Erythroblast (primary cell): ENCODE results near the gene AP5B1.

Experiments used
- DNase-seq, 2 experiments: peaks; one replicate each; lab custom pipeline; 2025; lab: John Stamatoyannopoulos, UW
- GATA1 ChIP-seq: IDR thresholded peaks from 2 replicates; pipeline ENCODE4 v1.6.1; 2011; ENCODE audit warnings: low read depth, mild to moderate bottlenecking, control low read depth, low read length, moderate library complexity
- POLR2A ChIP-seq: IDR thresholded peaks from 2 replicates; pipeline ENCODE4 v1.6.1; 2011; ENCODE audit warnings: mild to moderate bottlenecking, low read length

The AP5B1 gene, protein sequence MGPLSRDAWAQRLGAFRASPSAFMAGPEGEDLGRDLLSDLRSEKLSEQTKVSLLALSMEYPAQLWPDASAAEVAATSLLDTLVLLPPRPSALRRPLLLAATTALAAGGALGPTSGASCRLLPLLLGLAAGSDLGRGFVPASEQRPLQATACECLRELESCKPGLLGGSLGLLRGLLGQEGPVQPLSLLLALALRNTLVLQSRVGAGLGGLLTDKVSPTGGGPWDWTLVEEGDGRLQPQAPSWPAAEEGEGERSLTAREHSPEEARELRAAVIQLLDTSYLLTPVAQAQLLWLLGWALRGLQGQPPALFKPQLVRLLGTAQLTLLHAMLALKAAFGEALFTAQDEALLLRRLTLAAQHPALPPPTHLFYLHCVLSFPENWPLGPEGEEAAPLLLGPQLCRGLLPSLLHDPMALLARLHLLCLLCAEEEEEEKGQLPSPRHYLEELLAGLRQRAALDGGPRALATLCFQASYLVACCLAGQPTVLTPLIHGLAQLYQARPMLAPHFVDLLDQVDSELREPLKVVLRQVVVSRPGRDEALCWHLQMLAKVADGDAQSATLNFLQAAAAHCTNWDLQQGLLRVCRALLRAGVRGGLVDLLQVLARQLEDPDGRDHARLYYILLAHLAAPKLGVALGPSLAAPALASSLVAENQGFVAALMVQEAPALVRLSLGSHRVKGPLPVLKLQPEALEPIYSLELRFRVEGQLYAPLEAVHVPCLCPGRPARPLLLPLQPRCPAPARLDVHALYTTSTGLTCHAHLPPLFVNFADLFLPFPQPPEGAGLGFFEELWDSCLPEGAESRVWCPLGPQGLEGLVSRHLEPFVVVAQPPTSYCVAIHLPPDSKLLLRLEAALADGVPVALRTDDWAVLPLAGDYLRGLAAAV

DNA sequence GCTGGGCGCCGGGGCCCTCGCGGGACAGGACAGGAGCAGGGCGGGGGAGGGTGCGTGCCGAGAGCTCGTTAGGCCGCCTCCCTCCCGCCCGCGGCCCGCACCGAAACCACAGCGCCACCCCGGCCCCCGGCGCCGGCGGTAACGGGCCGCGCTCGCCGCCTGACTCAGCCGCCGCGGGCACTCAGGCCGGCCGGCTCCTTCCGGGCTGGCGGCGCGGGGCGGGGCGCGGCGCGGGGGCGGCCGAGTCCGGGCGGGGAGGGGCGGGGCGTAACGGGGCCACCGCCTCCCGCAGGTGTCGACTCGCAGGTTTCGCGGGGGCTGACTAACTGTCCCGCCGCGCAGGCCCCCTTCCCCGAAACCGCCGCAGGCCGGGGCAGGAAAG, at the start of gene AP5B1:
Gene AP5B1 (minus strand): TSS at position 207 of the 382 bp plus-strand sequence. CDS start 385 bp downstream, outside the sequence.
- TF ChIP-seq POLR2A (no peak), GATA1 (no peak)
- DNase-seq, result peak; percentile 73 to 86

DNA sequence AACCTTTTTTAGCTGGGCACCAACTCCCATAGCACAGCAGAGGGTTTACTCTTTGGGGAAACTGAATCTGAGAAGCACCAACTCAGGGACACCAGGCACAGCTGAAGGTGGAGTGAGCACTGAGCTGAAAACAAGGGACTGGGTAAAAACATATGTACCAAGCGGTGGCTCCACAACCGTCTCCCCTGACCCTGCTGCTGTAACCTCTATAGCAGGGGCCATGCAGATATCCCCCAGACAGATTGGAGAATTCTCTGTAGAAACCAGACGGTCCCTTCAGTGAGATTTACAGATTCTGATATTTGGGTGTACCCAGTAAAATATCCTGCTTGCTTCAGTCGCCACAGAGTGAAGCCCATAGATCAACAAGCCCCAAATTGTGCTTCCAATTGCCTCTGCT, 48.7 kb upstream of the AP5B1 start:
- TF ChIP-seq POLR2A (no peak), GATA1 (no peak)
- DNase-seq, result no peak

GRCh38 chr11:65826984-65827735, 46.4 kb upstream of the AP5B1 start:
- no peak for TF ChIP-seq GATA1
- TF ChIP-seq POLR2A, result no peak

GRCh38 chr11:65822776-65823528, 42.2 kb upstream of the AP5B1 start:
- TF ChIP-seq POLR2A, result no peak
- no peak for TF ChIP-seq GATA1
- DNase-seq, result no peak

More at GRCh38 chr11:65826984-65827735, 46.4 kb upstream of the AP5B1 start:
- no peak for DNase-seq

GRCh38 chr11:65821107-65821506, 40.3 kb upstream of the AP5B1 start:
- TF ChIP-seq GATA1, result no peak
- TF ChIP-seq POLR2A, result no peak

DNA sequence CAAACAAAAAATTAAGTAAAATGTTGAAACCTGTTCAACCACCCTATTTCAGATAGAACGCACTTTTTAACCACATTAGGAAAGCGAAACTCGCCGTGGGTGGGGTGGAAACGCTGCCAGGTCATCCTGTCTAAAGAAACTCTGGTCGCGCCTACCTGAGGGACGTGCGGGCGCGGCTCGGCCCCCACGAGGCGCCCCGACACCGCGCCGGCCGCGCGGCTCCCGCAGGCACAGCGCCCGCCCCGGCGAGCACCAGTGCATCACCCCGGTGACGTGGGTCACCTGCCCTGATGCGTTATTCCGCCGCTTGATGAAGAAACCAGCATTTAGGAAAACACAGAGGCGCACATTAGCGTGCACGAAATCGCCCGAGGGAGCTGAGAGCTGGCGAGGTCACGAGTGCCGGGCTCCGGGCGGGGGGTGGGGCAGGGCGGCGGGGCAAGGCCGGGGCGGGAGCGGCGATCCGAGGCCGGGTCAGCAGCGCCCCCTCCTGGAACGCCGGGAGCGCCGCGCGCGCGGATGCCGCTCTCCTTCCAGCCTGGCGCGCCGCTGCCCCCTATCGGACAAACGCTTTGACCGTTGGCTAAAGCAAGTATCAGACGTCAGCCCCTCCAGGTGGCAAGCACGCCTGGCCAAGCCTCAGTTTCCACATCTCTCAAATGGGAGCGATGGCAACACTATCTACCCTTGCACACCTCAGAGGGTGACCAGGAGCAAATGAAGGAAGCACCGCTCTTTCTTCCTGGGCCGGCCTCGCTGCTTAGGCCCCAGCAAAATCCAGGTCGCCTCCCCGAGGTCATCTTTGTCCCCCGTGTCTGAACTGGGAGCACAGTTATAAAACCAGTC, 37.3 kb upstream of the AP5B1 start:
- TF ChIP-seq POLR2A (no peak), GATA1 (no peak)
- peak; percentile 91 to 97 for DNase-seq

More at GRCh38 chr11:65821107-65821506, 40.3 kb upstream of the AP5B1 start:
- no peak for DNase-seq

GRCh38 chr11:65817312-65817834, 36.6 kb upstream of the AP5B1 start:
- DNase-seq, result no peak
- TF ChIP-seq GATA1 (no peak), POLR2A (no peak)

- no peak for DNase-seq
- TF ChIP-seq POLR2A, result no peak
- no peak for TF ChIP-seq GATA1
Observed at GRCh38 chr11:65816696-65817095, 35.9 kb upstream of the AP5B1 start.

- DNase-seq, result no peak
- TF ChIP-seq GATA1, result no peak
- TF ChIP-seq POLR2A, result no peak
Observed at GRCh38 chr11:65814986-65815565, 34.3 kb upstream of the AP5B1 start.

GRCh38 chr11:65814131-65814985, 33.6 kb upstream of the AP5B1 start:
- DNase-seq, result no peak
- TF ChIP-seq GATA1 (no peak), POLR2A (no peak)

DNA sequence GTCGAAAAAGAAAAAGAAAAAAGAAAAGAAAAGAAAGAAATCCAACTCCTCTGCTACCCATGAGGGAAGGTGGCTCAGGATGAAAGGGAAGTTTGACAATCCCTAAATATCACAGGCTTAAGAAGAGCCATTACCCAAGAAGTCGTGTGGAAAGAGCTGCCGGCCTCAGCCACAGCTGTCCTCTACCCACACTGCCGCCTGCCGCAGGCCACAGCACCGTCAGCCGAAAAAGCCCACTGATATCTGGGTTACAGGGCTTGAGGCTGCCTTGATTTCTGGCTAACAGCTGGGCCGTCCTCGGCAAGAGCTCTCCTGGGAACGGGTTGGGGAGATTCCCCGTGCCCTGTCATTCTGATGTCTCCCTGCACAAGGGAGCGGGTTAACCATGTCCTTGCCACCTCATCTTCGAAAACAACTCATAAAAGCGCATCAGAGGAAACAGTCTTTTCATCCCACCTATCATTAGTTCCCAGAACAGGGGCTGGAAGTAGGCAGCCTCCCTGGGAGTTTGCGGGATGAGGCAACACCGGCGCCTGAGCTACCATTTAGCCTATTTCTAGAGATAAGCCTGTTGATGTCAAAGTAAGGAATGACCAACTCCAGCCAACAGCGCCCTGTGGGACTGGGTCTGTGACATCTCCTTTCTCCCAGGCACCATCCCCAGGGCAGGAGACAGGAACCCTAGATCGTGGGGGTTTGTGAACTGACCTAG, 31.1 kb upstream of the AP5B1 start:
- no peak for DNase-seq
- TF ChIP-seq POLR2A (no peak), GATA1 (no peak)
